Effector memory CD8-positive, alpha-beta T cell (primary cell): ENCODE data around the gene TERT.
"Not testable (repeated sequence)": the region's sequence is repeated elsewhere in the genome, so short reads cannot be mapped to it uniquely, and the experiment has no call there.

ENCODE experiments used
- ATAC-seq: fragments of 150-1000 bp; cut with Tn5 transposase; replicated peaks from 2 replicates; pipeline ENCODE4 v1.10.0; 2021; ENCODE audit warnings: mild to moderate bottlenecking, moderate library complexity
- DNase-seq, 3 experiments: peaks; one replicate each; pipeline ENCODE4 v3.0.0; 2021
- H3K27ac Mint-ChIP-seq, 2 donors: one replicate each; pipeline ENCODE4 v1.8.0; 2022; ENCODE audit warnings: mild to moderate bottlenecking in 2 of 2, mixed read lengths in 2 of 2, moderate library complexity in 2 of 2
- H3K27me3 Mint-ChIP-seq, 2 donors: one replicate each; pipeline ENCODE4 v1.8.0; 2022; ENCODE audit warnings: mixed read lengths in 2 of 2
- H3K36me3 Mint-ChIP-seq: one replicate; pipeline ENCODE4 v1.8.0; 2022; ENCODE audit warnings: mild to moderate bottlenecking, moderate library complexity, mixed read lengths; ENCODE audit not compliant: insufficient read depth
- H3K4me1 Mint-ChIP-seq, 2 donors: one replicate each; pipeline ENCODE4 v1.8.0; 2022; ENCODE audit warnings: low read depth in 2 of 2, mixed read lengths in 2 of 2
- H3K4me3 Mint-ChIP-seq, 2 donors: one replicate each; pipeline ENCODE4 v1.8.0; 2022; ENCODE audit warnings: mild to moderate bottlenecking in 2 of 2, mixed read lengths in 2 of 2, moderate library complexity in 2 of 2
- H3K9me3 Mint-ChIP-seq, 2 donors: one replicate each; pipeline ENCODE4 v1.8.0; 2022; ENCODE audit warnings: mixed read lengths in 2 of 2
- total RNA-seq, 9 experiments: gene quantifications; one replicate each; lab custom pipeline; 2026; lab: John Stamatoyannopoulos, UW

TERT gene
- 0 to 4.1 (median 0.18) reads per million in 9 experiments for total RNA-seq

DNA sequence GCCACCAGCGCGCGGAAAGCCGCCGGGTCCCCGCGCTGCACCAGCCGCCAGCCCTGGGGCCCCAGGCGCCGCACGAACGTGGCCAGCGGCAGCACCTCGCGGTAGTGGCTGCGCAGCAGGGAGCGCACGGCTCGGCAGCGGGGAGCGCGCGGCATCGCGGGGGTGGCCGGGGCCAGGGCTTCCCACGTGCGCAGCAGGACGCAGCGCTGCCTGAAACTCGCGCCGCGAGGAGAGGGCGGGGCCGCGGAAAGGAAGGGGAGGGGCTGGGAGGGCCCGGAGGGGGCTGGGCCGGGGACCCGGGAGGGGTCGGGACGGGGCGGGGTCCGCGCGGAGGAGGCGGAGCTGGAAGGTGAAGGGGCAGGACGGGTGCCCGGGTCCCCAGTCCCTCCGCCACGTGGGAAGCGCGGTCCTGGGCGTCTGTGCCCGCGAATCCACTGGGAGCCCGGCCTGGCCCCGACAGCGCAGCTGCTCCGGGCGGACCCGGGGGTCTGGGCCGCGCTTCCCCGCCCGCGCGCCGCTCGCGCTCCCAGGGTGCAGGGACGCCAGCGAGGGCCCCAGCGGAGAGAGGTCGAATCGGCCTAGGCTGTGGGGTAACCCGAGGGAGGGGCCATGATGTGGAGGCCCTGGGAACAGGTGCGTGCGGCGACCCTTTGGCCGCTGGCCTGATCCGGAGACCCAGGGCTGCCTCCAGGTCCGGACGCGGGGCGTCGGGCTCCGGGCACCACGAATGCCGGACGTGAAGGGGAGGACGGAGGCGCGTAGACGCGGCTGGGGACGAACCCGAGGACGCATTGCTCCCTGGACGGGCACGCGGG is at the start of gene TERT:
Gene TERT, minus strand, starts transcription at position 234 of the 815 bp plus-strand sequence. Its CDS starts 79 bp downstream, at position 155.
- H3K4me1 Mint-ChIP-seq = peaks cover 1 to 8% of the 10 kb centered on the region in 2 donors
- peak; percentile 52 for ATAC-seq
- H3K9me3 Mint-ChIP-seq = no peaks in the 10 kb centered on the region
- H3K4me3 Mint-ChIP-seq = peak within 1 kb of the TSS in 1 of 2 donors; percentile 46
- H3K36me3 Mint-ChIP-seq = no peaks in the 10 kb centered on the region
- no peak for DNase-seq
- peaks cover 12 to 36% of the 10 kb centered on the region in 2 donors for H3K27me3 Mint-ChIP-seq
- H3K27ac Mint-ChIP-seq = no peak within 1 kb of the TSS

DNA sequence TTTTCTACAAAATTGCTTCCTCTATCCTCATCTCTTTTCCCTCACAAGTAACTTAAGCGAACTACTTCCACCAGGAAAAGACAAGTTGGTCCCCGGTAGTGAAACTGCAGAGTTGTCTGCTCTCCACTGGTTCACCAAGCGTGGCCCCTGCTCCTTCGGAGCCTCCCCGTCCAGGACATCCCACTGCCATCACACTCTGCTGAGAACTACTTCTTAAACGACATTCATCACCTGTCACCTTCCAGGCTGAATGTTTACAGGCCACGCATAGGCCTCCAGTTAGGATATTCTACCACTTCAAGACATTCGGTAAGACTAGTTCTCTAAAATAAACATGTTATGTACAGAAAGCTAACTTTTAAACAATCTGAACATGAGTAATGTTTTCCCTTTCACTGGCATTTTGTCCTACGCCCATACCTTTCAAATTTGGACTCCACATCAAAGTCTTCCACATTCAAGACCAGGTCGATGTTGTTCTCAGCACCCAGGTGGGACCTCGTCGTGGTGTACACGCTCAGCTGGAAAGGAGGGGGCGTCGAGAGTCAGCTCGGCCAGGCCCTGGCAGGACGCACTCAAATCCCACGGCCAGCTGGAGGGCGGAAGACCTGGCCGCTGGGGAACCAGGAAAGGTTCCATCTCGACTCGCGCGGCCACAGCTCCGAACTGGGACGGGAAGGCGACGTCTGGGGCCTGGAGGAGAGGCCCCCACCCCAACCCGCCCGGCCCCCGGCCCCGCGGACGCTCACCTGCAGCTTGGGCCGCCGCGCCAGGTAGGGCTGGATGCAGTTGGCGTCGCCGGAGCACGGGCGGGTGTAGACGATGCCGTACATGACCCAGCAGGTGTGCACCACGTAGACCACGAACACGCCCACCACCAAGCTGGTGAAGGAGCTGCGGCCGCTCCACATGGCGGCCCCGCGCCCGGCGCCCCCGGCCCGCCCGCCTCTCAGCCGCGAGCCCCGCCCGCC is 49.3 kb upstream of the TERT start:
- H3K9me3 Mint-ChIP-seq = no peaks in the 10 kb centered on the region
- peaks cover 26% of the 10 kb centered on the region for H3K36me3 Mint-ChIP-seq
- peak; percentile 47 for ATAC-seq
- peak overlapping the region; percentile 84 to 87 for H3K4me3 Mint-ChIP-seq
- H3K27me3 Mint-ChIP-seq = no peaks in the 10 kb centered on the region
- DNase-seq = no peak
- H3K4me1 Mint-ChIP-seq = peaks cover 20% of the 10 kb centered on the region in 2 donors
- H3K27ac Mint-ChIP-seq = peak overlapping the region; percentile 80 to 86

DNA sequence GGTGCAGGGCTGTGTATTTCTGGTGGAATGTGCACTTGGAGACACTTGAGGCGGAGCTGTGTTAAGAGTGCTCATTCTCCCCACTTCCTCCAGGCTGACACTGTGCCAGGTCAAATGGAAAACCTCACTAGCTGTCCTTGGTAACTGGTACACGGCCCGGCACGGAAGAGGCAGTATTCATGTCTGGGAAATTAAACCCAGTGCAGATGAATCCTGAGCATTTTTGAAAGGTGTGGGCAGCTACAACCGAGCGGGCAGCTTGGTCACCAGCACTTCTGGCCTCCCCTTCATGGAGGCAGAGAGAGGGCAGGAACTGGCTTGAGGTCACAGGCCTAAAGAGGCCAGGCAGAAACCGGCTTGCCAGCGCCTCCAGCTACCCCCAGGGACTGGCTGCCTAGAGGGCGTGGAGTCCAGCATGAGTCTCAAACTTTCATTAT is 48.5 kb upstream of the TERT start:
- peaks cover 31% of the 10 kb centered on the region for H3K36me3 Mint-ChIP-seq
- peaks cover 20% of the 10 kb centered on the region in 2 donors for H3K4me1 Mint-ChIP-seq
- DNase-seq (no peak), ATAC-seq (no peak)
- H3K9me3 Mint-ChIP-seq = no peaks in the 10 kb centered on the region
- H3K27me3 Mint-ChIP-seq = no peaks in the 10 kb centered on the region
- H3K4me3 Mint-ChIP-seq = peak overlapping the region; percentile 66 to 84
- H3K27ac Mint-ChIP-seq = no peak overlapping the region

DNA sequence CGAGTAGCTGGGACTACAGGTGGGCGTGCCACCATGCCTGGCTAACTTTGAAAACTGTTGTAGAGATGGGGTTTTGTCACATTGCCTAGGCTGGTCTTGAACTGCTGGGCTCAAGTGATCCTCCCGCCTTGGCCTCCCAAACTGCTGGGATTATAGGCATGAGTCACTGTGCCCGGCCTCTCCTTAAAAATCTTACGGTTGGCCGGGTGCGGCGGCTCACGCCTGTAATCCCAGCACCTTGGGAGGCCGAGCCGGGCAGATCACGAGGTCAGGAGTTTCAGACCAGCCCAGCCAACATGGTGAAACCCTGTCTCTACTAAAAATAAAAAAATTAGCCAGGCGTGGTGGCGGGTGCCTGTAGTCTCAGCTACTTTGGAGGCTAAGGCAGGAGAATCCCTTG is 47.8 kb upstream of the TERT start:
- not testable (repeated sequence) for H3K27ac Mint-ChIP-seq, ATAC-seq, H3K9me3 Mint-ChIP-seq, H3K27me3 Mint-ChIP-seq, DNase-seq
- peaks cover 20 to 21% of the 10 kb centered on the region in 2 donors for H3K4me1 Mint-ChIP-seq
- H3K36me3 Mint-ChIP-seq = peaks cover 37% of the 10 kb centered on the region
- peak overlapping the region; percentile 66 to 84 for H3K4me3 Mint-ChIP-seq

DNA sequence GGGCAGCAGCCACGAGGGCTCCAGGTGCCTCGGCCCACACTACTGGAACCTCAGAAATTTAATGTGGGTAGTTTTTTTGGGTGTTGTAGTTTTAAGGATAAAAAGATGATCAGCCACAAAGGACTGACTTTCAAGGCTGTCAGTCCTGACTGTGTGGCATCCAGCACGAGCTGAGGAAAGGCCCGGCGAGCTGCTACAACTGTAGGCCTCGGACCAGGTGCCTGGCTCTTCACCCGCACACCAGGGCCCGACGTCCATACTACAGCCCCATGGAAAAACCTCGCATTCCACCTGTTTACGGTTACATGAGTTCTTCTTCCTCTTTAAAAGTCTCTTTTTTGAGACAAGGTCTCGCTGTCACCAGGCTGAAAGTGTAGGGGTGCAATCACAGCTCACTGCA is 47.4 kb upstream of the TERT start:
- Mint-ChIP-seq H3K4me3 (no peak overlapping the region), H3K27ac (no peak overlapping the region), H3K27me3 (no peaks in the 10 kb centered on the region), H3K36me3 (peaks cover 41% of the 10 kb centered on the region), H3K4me1 (peaks cover 20 to 21% of the 10 kb centered on the region in 2 donors), H3K9me3 (no peaks in the 10 kb centered on the region)
- DNase-seq = no peak
- no peak for ATAC-seq

DNA sequence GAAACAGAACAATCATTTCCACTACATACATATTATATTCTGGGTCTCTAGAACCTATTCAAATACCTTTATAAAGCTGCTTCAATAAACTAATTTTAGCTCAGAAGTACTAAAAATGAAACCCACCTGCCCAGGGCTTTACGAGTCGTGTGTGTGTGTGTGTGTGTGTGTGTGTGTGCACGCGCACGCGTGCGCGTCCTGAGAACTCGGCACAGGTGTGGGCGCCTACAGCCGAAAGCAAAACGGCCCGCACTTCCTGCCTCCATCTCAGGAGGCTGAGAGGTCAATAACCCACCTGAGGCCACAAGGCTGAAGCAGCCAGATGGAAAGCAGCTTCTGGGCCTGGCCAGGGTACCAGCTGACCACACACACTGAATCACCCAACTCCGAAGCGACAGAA is 47.0 kb upstream of the TERT start:
- Mint-ChIP-seq H3K4me3 (no peak overlapping the region), H3K4me1 (peaks cover 20 to 21% of the 10 kb centered on the region in 2 donors), H3K27ac (no peak overlapping the region), H3K36me3 (peaks cover 46% of the 10 kb centered on the region), H3K9me3 (no peaks in the 10 kb centered on the region), H3K27me3 (no peaks in the 10 kb centered on the region)
- DNase-seq (no peak), ATAC-seq (no peak)

DNA sequence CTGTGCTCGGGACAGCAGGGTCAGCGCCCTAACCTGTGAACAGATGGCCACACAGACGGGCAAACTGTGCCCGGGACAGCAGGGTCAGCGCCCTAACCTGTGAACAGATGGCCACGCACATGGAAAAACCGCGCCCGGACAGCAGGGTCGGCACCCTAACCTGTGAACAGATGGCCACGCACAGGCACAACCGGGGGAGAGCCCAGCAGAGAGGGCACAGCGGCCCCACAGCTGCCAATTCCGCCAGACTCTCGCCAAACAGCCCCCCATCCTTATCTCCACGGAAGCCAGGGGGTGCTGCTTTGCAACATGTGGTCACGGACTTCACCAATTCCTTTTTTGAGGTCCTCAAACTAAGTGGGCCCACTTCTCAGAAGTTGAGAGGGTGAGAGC is 44.9 kb upstream of the TERT start:
- H3K27me3 Mint-ChIP-seq = not testable (repeated sequence)
- peaks cover 21 to 27% of the 10 kb centered on the region in 2 donors for H3K4me1 Mint-ChIP-seq

DNA sequence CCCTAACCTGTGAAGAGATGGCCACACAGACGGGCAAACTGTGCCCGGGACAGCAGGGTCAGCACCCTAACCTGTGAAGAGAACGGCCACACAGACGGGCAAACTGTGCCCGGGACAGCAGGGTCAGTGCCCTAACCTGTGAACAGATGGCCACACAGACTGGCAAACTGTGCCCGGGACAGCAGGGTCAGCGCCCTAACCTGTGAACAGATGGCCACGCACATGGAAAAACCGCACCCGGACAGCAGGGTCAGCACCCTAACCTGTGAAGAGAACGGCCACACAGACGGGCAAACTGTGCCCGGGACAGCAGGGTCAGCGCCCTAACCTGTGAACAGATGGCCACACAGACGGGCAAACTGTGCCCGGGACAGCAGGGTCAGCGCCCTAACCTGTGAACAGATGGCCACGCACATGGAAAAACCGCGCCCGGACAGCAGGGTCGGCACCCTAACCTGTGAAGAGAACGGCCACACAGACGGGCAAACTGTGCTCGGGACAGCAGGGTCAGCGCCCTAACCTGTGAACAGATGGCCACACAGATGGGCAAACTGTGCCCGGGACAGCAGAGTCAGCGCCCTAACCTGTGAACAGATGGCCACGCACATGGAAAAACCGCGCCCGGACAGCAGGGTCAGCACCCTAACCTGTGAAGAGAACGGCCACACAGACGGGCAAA is 44.4 kb upstream of the TERT start:
- not testable (repeated sequence) for DNase-seq, ATAC-seq, H3K27me3 Mint-ChIP-seq, H3K9me3 Mint-ChIP-seq, H3K27ac Mint-ChIP-seq, H3K4me3 Mint-ChIP-seq
- Mint-ChIP-seq H3K4me1 (peaks cover 21 to 27% of the 10 kb centered on the region in 2 donors), H3K36me3 (peaks cover 61% of the 10 kb centered on the region)

More for the DNA sequence above, 44.9 kb upstream of the TERT start:
- not testable (repeated sequence) for DNase-seq, H3K9me3 Mint-ChIP-seq, H3K4me3 Mint-ChIP-seq, H3K27ac Mint-ChIP-seq, ATAC-seq
- peaks cover 57% of the 10 kb centered on the region for H3K36me3 Mint-ChIP-seq

DNA sequence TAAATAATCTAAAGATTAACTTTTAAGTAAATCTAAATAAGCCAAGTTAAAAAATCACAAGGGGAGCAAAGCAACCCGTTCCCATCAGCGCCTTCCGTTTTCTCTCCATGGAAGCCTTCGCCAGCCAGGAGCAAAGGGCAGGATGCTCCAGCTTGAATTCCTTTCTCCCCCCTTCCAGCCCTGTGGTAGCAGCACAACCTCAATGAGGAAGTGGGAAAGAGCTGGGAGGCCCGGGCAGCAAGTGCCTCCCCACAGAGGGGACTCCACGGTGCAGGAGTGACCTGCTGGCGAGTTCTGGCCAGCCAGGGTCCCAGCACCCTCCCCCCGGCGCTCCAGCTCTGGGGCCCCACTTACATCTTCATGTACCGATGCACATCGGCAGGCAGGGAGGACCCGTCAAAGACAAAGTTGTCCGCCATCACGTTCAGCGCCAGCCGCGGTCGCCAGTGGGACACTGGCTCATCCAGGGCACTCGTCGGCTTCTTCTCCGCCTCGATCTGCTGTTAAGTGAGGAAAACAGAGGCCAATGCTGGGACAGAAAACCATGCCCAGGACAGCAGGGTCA is 43.7 kb upstream of the TERT start:
- H3K27ac Mint-ChIP-seq = no peak overlapping the region
- H3K4me3 Mint-ChIP-seq = no peak overlapping the region
- H3K36me3 Mint-ChIP-seq = peaks cover 64% of the 10 kb centered on the region
- ATAC-seq (no peak), DNase-seq (no peak)
- H3K9me3 Mint-ChIP-seq = no peaks in the 10 kb centered on the region
- H3K4me1 Mint-ChIP-seq = peaks cover 14 to 21% of the 10 kb centered on the region in 2 donors
- H3K27me3 Mint-ChIP-seq = no peaks in the 10 kb centered on the region

DNA sequence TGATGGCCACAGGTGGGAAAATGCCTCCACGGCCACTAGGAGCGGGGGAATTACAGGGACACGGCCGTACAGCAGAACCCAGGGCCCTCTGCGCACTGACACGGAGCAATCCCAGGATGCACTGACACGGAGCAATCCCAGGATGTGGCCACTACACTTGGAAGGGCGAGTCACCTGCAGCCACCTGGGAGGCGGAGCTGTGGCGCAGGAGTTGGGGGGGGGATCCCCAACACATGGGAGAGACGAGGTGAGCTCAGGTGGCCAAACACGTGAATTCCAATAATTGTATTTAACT is 43.3 kb upstream of the TERT start:
- DNase-seq (no peak), ATAC-seq (no peak)
- H3K36me3 Mint-ChIP-seq = peaks cover 64% of the 10 kb centered on the region
- H3K9me3 Mint-ChIP-seq = no peaks in the 10 kb centered on the region
- H3K27ac Mint-ChIP-seq = no peak overlapping the region
- H3K4me3 Mint-ChIP-seq = no peak overlapping the region
- H3K27me3 Mint-ChIP-seq = no peaks in the 10 kb centered on the region
- peaks cover 14 to 19% of the 10 kb centered on the region in 2 donors for H3K4me1 Mint-ChIP-seq

DNA sequence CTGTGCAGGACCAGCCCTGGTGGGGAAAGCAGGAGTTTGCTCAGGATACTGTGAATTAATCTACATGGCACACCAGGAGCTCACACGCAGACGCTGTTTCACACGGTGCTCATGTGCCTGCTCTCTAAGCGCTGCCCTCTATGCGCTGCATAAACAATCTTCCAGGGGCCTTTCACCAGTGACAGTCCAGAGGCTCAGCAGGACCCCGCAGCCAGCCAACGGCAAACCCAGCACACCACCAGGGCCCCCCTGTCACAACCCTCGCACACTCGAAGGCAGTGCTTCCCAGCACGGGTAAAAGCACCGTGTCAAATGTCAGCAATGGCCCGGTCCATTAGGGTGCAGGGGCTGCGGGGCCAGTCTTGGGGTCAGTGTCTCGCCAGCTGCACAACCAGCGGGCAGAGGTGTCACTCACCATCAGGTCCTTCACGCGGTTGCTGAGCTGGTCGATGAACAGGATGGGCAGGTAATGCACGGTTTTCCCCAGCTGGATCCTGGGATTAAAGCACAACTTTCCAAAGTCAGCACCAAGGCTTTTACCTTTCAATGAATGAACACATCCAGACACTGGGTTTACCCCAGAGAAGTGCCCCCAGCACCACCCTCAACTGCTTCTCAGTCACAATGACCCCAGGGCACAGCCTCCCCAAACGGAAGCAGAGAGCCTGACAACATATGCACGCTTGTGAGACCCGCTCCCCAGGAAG is 42.8 kb upstream of the TERT start:
- peaks cover 16 to 17% of the 10 kb centered on the region in 2 donors for H3K4me1 Mint-ChIP-seq
- ATAC-seq (no peak), DNase-seq (no peak)
- no peaks in the 10 kb centered on the region for H3K9me3 Mint-ChIP-seq
- H3K4me3 Mint-ChIP-seq = no peak overlapping the region
- peaks cover 64% of the 10 kb centered on the region for H3K36me3 Mint-ChIP-seq
- no peak overlapping the region for H3K27ac Mint-ChIP-seq
- H3K27me3 Mint-ChIP-seq = no peaks in the 10 kb centered on the region

DNA sequence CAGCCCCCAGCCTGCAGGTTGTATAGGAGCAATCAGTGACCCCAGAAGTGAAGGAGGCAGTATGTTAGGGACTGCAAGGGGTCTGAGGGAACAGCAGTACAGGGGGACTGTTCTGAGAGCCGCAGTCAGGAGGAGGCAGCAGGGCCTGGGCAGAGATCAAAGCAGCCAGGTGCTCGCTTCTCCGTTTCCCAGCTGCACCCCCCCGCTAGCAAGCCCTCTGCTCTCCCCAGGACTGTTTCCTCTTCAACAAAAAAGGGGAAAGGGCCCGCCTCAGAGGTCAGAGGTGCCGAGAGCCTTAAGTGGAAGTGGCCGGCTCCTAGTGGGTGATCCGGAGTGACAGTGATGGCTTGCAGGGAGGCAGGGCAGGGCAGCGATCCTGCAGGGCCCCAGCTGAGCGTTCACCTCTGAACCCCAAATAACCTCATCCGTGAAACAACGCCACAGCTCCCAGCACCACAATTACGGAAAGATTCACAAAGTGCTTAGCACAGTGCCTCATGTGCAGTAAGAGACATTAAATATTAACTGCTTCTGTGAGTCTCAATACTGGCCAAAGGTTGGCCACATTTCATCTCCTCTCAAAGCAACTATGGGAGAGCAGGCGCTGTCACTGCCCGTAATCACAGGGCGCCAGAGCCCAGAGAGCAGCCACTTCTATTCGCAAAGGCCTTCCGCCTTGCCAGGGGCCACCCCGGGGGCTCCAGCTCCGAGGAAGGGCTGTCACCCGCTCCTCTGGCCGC is 42.1 kb upstream of the TERT start:
- no peak overlapping the region for H3K4me3 Mint-ChIP-seq
- no peak overlapping the region for H3K27ac Mint-ChIP-seq
- H3K27me3 Mint-ChIP-seq = no peaks in the 10 kb centered on the region
- ATAC-seq (no peak), DNase-seq (no peak)
- H3K4me1 Mint-ChIP-seq = peaks cover 15 to 21% of the 10 kb centered on the region in 2 donors
- no peaks in the 10 kb centered on the region for H3K9me3 Mint-ChIP-seq
- H3K36me3 Mint-ChIP-seq = peaks cover 61% of the 10 kb centered on the region
